Gastrocnemius medialis (tissue), 4 donors: ENCODE measurements around the gene SAMD8. TPM values are rescaled to one million over a fixed set of nuclear protein-coding genes. Genes with fewer than 3 reads are reported as not detected.

Source experiments
- ATAC-seq, 2 donors: fragments of 150-250 bp; one replicate each; pipeline ENCODE4 v1.9.1; 2016
- DNase-seq, 2 donors: peaks; one replicate each; pipeline ENCODE4 v3.0.0-alpha.2; 2019
- H3K27ac ChIP-seq, 4 donors: fragments of 200-600 bp; sonication (generic); 1 replicate in 1 of 4; 2 replicates in 3 of 4; pipeline ENCODE4 v1.5.1; 2016 to 2018; ENCODE audit warnings: mild to moderate bottlenecking in 2 of 4, moderate library complexity in 1 of 4
- H3K27me3 ChIP-seq, 3 donors: fragments of 200-600 bp; sonication (generic) in 2 of 3; 1 replicate in 1 of 3; 2 replicates in 2 of 3; pipeline versions ENCODE4 v1.5.1 to v1.6.0; 2016 to 2019; ENCODE audit warnings: mild to moderate bottlenecking in 1 of 3, moderate library complexity in 1 of 3
- H3K36me3 ChIP-seq, 2 donors: fragments of 200-600 bp; sonication (generic) in 1 of 2; one replicate each; pipeline ENCODE4 v1.5.1; 2017 to 2018
- H3K4me1 ChIP-seq, 2 donors: fragments of 200-600 bp; sonication (generic) in 1 of 2; one replicate each; pipeline ENCODE4 v1.5.1; 2016 to 2017; ENCODE audit warnings: mild to moderate bottlenecking in 2 of 2
- H3K4me3 ChIP-seq, 4 donors: fragments of 200-600 bp; sonication (generic) in 3 of 4; 1 replicate in 1 of 4; 2 replicates in 3 of 4; pipeline ENCODE4 v1.5.1; 2016 to 2019; ENCODE audit warnings: mild to moderate bottlenecking in 2 of 4
- H3K9me3 ChIP-seq, 3 donors: fragments of 200-600 bp; sonication (generic) in 2 of 3; 1 replicate in 1 of 3; 2 replicates in 2 of 3; pipeline ENCODE4 v1.5.1; 2016 to 2019
- CTCF ChIP-seq, 5 experiments: fragments of 450-650 bp in 3 of 5; fragments of 200-600 bp in 2 of 5; sonication (generic) in 2 of 5; IDR thresholded peaks in 4 of 5; conservative IDR thresholded peaks in 1 of 5; 1 replicate in 4 of 5; 2 replicates in 1 of 5; pipeline ENCODE4 v1.5.1; 2016 to 2019; ENCODE audit warnings: antibody characterized with exemption in 5 of 5, mild to moderate bottlenecking in 3 of 5, moderate library complexity in 3 of 5
- POLR2A ChIP-seq, 2 donors: fragments of 450-650 bp; IDR thresholded peaks; one replicate each; pipeline ENCODE4 v1.6.1; 2017; ENCODE audit warnings: antibody characterized with exemption in 2 of 2, mild to moderate bottlenecking in 2 of 2, moderate library complexity in 2 of 2
- in situ Hi-C, 4 donors: fragments of 200-750 bp; cut with MboI; loops; one replicate each; pipeline versions ENCODE4 v1.15.0 to v1.8.0; 2017; ENCODE audit warnings: low sequenced_read_pairs in 4 of 4
- intact Hi-C: fragments of 100-400 bp; cut with DNase I; formaldehyde crosslinking; loops from one replicate; pipeline ENCODE4 v1.15.1; 2023; ENCODE audit warnings: low total_unique reads
- total RNA-seq, 4 donors: library from RNA; depleted of rRNA; stranded (reverse); fragments of >200 nt; gene quantifications; one replicate each; pipeline versions ENCODE4 v1.1.0 to v1.2.3, GENCODE V29; 2016

Gene SAMD8
- total RNA-seq, 4 donors from 2014 or later, result 46.2 to 125 (median 68.9) TPM

- in situ Hi-C loops, result no loop called here
Observed at GRCh38 chr10:75166623-75166972, 55.1 kb downstream of the SAMD8 start.

DNA sequence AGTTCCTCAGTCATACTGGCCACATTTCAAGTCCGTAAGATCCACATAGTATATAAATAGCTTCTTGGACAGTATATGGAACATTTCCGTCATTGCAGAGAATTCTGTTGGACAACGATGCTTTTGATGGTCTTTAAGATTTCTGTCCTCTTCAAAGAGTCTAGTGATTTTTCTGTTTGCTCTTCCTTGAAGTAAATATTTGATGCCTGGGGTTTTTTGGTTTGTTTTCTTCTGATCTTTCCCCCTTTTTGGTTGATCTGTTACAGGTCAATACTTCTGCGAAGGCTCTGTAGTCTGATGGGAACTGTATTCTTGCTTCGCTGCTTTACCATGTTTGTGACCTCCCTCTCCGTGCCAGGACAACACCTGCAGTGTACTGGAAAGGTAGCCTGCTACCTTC is 56.8 kb downstream of the SAMD8 start:
- Histone ChIP-seq H3K36me3 (peaks cover 0 to 6% of the 10 kb centered on the region in 2 donors), H3K9me3 (no peaks in the 10 kb centered on the region), H3K4me3 (no peak overlapping the region), H3K27me3 (no peaks in the 10 kb centered on the region), H3K27ac (peak overlapping the region; percentile 28 to 80 (median 56)), H3K4me1 (peaks cover 22 to 32% of the 10 kb centered on the region in 2 donors)
- ATAC-seq, result no peak
- no peak for DNase-seq
- TF ChIP-seq POLR2A (IDR thresholded peaks at IDR 0.05) (no peak), CTCF (IDR thresholded peaks at IDR 0.05 in 4 of 5, conservative IDR thresholded peaks at IDR 0.05 in 1 of 5) (no peak)
- in situ Hi-C loops (no loop called here), intact Hi-C loops (no loop called here)

More at GRCh38 chr10:75166623-75166972, 55.1 kb downstream of the SAMD8 start:
- no peak overlapping the region for H3K4me3 ChIP-seq
- peaks cover 0 to 6% of the 10 kb centered on the region in 2 donors for H3K36me3 ChIP-seq
- peaks cover 26 to 32% of the 10 kb centered on the region in 2 donors for H3K4me1 ChIP-seq
- TF ChIP-seq CTCF (IDR thresholded peaks at IDR 0.05 in 4 of 5, conservative IDR thresholded peaks at IDR 0.05 in 1 of 5), result no peak
- no peak for TF ChIP-seq POLR2A (IDR thresholded peaks at IDR 0.05)
- no peaks in the 10 kb centered on the region for H3K9me3 ChIP-seq
- intact Hi-C loops, result no loop called here
- H3K27me3 ChIP-seq, result no peaks in the 10 kb centered on the region
- DNase-seq (no peak), ATAC-seq (no peak)
- H3K27ac ChIP-seq, result peak overlapping the region in 3 of 4 donors; percentile 2 to 80 (median 20)

DNA sequence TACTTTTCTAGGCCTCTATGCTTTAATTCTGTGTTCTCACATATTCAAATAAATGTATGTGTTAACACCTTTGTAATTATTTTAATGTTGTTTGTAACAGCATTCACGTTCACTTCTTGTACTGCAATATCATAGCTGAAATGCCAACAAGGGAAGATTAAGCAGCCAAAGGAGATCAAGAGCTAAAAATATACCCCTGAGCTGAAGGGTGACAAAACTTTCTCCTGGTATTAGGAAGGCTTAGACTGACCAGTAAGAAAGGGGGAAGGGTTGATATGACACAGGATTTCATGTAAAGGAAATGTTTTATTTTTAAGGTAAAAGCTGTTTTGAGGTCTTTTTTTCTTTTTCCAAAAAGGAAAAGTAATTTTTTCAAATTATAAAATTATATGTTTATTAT is 58.8 kb downstream of the SAMD8 start:
- no peak for TF ChIP-seq POLR2A (IDR thresholded peaks at IDR 0.05)
- TF ChIP-seq CTCF (IDR thresholded peaks at IDR 0.05 in 4 of 5, conservative IDR thresholded peaks at IDR 0.05 in 1 of 5), result no peak
- peak; percentile 98 to 99 for ATAC-seq
- no peak for DNase-seq
- Histone ChIP-seq H3K4me1 (peaks cover 12 to 26% of the 10 kb centered on the region in 2 donors), H3K4me3 (no peak overlapping the region), H3K27me3 (no peaks in the 10 kb centered on the region), H3K36me3 (peaks cover 0 to 1% of the 10 kb centered on the region in 2 donors), H3K27ac (peak overlapping the region; percentile 72 to 80 (median 76)), H3K9me3 (no peaks in the 10 kb centered on the region)
- in situ Hi-C loops, result no loop called here
- intact Hi-C loops, result loop anchor here (10.0 kb wide), 1 partner anchor 1015 kb away; the partner anchor contains the start of genes ADK and AP3M1

- ATAC-seq, result no peak
- TF ChIP-seq POLR2A (IDR thresholded peaks at IDR 0.05) (no peak), CTCF (IDR thresholded peaks at IDR 0.05 in 4 of 5, conservative IDR thresholded peaks at IDR 0.05 in 1 of 5) (no peak)
- intact Hi-C loops, result loop anchor here (10.0 kb wide), 1 partner anchor 1020 kb away; the partner anchor contains the start of genes ADK and AP3M1
- DNase-seq, result no peak
- peaks cover 5 to 7% of the 10 kb centered on the region in 2 donors for H3K4me1 ChIP-seq
- no peak overlapping the region for H3K4me3 ChIP-seq
- H3K9me3 ChIP-seq, result no peaks in the 10 kb centered on the region
- H3K27me3 ChIP-seq, result no peaks in the 10 kb centered on the region
- in situ Hi-C loops, result no loop called here
- H3K27ac ChIP-seq, result no peak overlapping the region
- H3K36me3 ChIP-seq, result peaks cover 0 to 10% of the 10 kb centered on the region in 2 donors
Observed at GRCh38 chr10:75175046-75175445, 63.6 kb downstream of the SAMD8 start.

- Histone ChIP-seq H3K9me3 (no peaks in the 10 kb centered on the region), H3K27ac (no peak overlapping the region), H3K4me3 (no peak overlapping the region), H3K27me3 (no peaks in the 10 kb centered on the region), H3K4me1 (peaks cover 0 to 3% of the 10 kb centered on the region in 2 donors), H3K36me3 (peaks cover 0 to 10% of the 10 kb centered on the region in 2 donors)
- ATAC-seq, result no peak
- no peak for DNase-seq
- in situ Hi-C loops, result no loop called here
- intact Hi-C loops, result loop anchor here (10.0 kb wide), 1 partner anchor 1021 kb away; the partner anchor contains the start of genes ADK and AP3M1
- no peak for TF ChIP-seq POLR2A (IDR thresholded peaks at IDR 0.05)
- TF ChIP-seq CTCF (IDR thresholded peaks at IDR 0.05 in 4 of 5, conservative IDR thresholded peaks at IDR 0.05 in 1 of 5), result no peak
Observed at GRCh38 chr10:75176046-75176445, 64.6 kb downstream of the SAMD8 start.
